D721Med (cell line): Measurements from ENCODE around the gene NNT.
"Not testable (repeated sequence)": the region's sequence is repeated elsewhere in the genome, so short reads cannot be mapped to it uniquely, and the experiment has no call there.

Experiments used
- DNase-seq: peaks from one replicate; pipeline ENCODE4 v3.0.0; 2011; ENCODE audit warnings: low spot score; ENCODE audit not compliant: insufficient read length
- FAIRE-seq: peaks from 2 replicates; lab custom pipeline; 2011; peaks lifted over from hg19 to GRCh38; lab: Jason Lieb, UNC
- TF ChIP-seq, protein P1 (sequence below): IDR thresholded peaks from 2 replicates; pipeline ENCODE4 v1.5.1; 2012; ENCODE audit warnings: mild to moderate bottlenecking, control low read depth; ENCODE audit not compliant: insufficient read depth; ENCODE audit errors: missing control alignments

NNT gene

DNA sequence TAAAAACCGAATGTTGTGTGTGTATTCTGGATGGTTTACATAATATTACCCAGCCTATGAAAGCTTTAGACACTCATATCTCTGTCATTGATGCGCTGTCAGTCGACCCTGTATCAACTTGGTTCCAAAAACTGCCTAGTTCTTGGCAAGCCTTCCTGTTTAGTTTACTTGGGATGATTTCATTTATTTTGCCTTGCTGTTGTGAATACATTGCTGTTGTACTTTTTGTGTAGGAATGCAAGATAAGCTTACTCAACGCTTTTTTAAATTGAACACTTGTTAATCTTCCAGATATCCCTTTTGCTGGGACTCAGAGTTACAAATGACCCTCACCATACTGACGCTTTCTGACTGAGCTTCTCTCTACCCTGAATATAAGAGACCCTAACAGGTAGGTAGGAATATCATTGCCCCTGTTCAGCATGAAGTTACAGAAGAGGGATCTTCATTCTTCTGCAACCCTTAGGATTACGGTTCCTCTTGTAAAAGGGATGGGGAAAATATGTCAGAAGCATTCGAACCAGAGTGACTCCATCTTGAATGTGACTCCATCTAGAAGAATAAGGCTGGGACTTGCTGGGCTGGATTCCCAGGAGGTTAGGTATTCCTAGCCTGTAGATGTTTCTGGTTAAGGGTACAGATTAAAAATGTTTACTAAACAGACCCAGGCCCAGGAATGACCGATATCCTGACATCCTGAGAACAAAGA is 32.4 kb upstream of the NNT start:
- TF ChIP-seq, protein P1, sequence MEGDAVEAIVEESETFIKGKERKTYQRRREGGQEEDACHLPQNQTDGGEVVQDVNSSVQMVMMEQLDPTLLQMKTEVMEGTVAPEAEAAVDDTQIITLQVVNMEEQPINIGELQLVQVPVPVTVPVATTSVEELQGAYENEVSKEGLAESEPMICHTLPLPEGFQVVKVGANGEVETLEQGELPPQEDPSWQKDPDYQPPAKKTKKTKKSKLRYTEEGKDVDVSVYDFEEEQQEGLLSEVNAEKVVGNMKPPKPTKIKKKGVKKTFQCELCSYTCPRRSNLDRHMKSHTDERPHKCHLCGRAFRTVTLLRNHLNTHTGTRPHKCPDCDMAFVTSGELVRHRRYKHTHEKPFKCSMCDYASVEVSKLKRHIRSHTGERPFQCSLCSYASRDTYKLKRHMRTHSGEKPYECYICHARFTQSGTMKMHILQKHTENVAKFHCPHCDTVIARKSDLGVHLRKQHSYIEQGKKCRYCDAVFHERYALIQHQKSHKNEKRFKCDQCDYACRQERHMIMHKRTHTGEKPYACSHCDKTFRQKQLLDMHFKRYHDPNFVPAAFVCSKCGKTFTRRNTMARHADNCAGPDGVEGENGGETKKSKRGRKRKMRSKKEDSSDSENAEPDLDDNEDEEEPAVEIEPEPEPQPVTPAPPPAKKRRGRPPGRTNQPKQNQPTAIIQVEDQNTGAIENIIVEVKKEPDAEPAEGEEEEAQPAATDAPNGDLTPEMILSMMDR, result no peak
- FAIRE-seq, result no peak
- DNase-seq, result no peak

DNA sequence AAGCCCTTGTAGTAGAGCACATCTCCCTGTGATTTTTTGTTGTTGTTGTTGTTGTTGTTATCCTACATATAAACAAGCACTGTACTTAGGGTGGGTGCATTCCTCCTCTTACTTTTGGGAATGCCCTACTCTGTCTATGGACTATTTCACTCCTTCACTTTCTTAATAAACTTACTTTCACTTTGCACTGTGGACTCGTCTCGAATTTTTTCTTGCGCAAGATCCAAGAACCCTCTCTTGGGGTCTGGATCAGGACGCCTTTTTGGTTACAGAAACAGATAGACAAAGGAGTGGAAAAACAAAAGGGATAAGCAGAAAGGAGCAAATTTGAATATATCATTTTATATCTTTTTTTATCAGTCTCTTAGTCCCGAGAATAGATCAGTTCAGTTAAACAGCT is 31.7 kb upstream of the NNT start:
- TF ChIP-seq, protein P1, result no peak
- FAIRE-seq (no peak), DNase-seq (no peak)

DNA sequence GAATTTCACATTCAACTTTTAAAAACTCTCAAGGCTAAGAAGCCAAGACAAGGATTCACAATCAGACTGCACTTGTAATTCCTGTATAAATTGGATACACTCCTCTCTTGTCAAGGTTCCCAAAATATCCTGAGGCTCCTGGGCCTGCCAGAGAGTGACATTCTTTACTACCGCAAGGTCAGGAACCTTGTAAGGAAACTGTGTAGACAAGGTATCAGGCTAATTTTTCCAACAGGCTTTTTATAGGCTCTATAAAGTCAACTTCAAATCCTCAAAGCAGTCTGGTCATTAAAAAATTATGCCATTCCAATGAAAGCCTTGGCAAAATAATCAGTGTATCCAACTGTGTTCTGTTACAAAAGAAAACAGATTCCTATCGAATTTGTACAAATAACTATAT is 30.6 kb upstream of the NNT start:
- DNase-seq (no peak), FAIRE-seq (no peak)
- TF ChIP-seq, protein P1, result no peak

DNA sequence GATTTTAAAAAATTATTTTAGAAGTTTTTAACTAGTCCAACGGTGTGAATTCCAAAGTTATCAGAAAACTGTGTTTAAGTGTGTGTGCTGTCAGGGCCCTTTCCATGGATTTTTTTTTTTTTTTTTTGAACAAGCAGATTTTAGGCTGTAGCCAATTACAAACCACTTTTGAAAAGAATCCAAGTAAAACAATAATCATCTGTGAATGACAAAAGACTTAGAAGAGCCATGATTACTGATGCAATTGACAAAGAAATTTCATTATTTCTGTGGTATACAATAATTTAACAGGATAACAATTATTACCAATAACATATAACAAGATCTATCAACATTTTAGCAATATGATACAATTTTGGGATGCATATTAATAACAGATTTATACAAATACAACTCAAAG is 29.9 kb upstream of the NNT start:
- DNase-seq, result no peak
- TF ChIP-seq, protein P1, result no peak
- FAIRE-seq, result no peak

DNA sequence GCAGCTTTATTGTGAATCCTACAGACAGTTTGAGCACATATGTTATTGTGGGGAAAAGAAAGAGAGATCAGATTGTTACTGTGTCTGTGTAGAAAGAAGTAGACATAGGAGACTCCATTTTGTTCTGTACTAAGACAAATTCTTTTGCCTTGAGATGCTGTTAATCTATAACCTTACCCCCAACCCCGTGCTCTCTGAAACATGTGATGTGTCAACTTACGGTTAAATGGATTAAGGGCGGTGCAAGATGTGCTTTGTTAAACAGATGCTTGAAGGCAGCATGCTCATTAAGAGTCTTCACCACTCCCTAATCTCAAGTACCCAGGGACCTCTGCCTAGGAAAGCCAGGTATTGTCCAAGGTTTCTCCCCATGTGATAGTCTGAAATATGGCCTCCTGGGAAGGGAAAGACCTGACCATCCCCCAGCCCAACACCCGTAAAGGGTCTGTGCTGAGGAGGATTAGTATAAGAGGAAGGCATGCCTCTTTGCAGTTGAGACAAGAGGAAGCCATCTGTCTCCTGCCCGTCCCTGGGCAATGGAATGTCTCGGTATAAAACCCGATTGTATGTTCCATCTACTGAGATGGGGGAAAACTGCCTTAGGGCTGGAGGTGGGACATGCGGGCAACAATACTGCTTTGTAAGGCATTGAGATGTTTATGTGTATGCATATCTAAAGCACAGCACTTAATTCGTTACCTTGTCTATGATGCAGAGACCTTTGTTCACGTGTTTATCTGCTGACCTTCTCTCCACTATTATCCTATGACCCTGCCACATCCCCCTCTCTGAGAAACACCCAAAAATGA is 22.4 kb upstream of the NNT start:
- not testable (repeated sequence) for DNase-seq, FAIRE-seq

DNA sequence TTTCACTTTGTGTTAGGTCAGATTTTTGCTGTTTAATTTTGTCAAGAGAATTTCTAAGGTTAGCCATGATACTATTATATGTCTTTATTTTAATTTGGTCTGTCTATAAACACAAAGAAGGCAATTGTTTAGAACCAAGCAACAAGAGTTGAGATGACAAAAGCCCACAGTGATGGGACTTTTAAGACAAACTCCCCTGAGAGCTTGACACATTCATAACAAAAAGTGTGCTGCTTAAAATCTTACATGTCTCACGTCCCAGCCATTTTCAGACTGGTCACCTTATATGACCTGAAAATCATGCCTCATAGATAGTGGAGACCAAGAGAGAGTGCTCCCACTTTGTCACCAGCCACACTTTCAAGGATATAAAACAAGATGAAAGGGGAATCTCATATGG is 21.6 kb upstream of the NNT start:
- FAIRE-seq, result no peak
- DNase-seq, result no peak
- TF ChIP-seq, protein P1, result no peak

DNA sequence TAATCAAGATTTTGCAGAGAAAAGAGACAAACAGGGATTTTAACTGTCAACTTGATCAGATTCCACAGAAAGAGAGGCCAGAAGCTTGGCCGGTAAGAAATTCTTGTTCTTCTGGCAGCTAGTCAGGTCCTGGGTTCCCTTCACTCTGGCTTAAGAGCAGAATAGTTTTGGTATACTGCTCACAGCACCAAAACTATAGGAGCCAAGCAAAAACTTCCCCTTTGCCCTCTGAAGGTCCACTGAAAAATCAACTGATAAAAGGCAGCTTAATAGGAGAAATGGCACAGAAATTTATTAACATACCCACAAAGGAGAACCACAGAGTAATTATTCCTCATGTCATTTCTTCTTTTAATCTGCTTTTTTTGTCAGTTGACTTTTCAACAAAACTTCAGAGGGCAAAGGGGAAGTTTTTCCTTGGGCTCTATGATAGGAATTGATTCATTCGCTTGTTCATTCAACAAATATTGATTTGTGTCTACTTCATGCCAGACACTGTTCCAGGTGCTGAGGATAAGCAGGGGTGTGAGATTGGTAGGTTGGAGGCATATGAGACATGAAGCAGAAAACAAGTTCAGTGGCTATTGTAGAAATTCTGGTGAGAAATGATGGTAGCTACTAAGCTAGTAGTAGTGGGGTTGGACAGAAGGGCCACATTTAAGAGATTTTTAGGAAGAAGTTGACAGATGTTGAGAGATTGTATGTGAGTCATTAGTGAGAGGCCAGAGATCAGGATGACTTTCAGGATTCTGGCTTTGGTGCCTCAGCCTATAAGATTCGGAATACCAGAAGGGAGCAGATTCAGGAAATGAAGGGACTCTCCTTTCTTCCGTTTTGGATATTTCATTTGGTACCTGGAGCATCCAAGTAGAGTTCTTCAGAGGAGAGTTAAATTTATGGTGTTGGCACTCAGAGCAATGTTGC is 20.6 kb upstream of the NNT start:
- DNase-seq (no peak), FAIRE-seq (no peak)
- TF ChIP-seq, protein P1, result no peak
